SKM-1 treated with dmso at 0.1 percent for 144 hours (cell line): ENCODE data around the gene RAD50.

Experiments used
- DNase-seq: peaks from one replicate; lab custom pipeline; 2025; ENCODE audit not compliant: unreplicated experiment; lab: John Stamatoyannopoulos, UW

RAD50 gene

GRCh38 chr5:132659598-132660493 lies 103.1 kb downstream of the RAD50 start:
- DNase-seq = no peak

GRCh38 chr5:132661231-132662003 lies 104.6 kb downstream of the RAD50 start:
- DNase-seq = no peak

- DNase-seq = no peak
Observed at GRCh38 chr5:132662004-132662401, 105.2 kb downstream of the RAD50 start.

- no peak for DNase-seq
Observed at GRCh38 chr5:132662925-132663770, 106.4 kb downstream of the RAD50 start.

GRCh38 chr5:132663771-132664695 lies 107.3 kb downstream of the RAD50 start:
- DNase-seq = no peak

- DNase-seq = no peak
Observed at GRCh38 chr5:132664696-132665209, 108.0 kb downstream of the RAD50 start.

GRCh38 chr5:132665574-132666080 lies 108.8 kb downstream of the RAD50 start:
- no peak for DNase-seq

- no peak for DNase-seq
Observed at GRCh38 chr5:132666310-132667123, 109.7 kb downstream of the RAD50 start.

GRCh38 chr5:132667309-132667708 lies 110.5 kb downstream of the RAD50 start:
- no peak for DNase-seq

GRCh38 chr5:132667761-132668705 lies 111.3 kb downstream of the RAD50 start:
- no peak for DNase-seq

- no peak for DNase-seq
Observed at GRCh38 chr5:132668706-132669454, 112.1 kb downstream of the RAD50 start.

- DNase-seq = no peak
Observed at GRCh38 chr5:132669455-132669820, 112.7 kb downstream of the RAD50 start.

- no peak for DNase-seq
Observed at GRCh38 chr5:132669966-132670882, 113.4 kb downstream of the RAD50 start.

- DNase-seq = no peak
Observed at GRCh38 chr5:132671000-132671399, 114.2 kb downstream of the RAD50 start.

GRCh38 chr5:132673488-132673887 lies 116.7 kb downstream of the RAD50 start:
- no peak for DNase-seq
